CD4-positive, alpha-beta T cell treated with Interleukin-10 for 1 hour (primary cell): ENCODE measurements around the gene MRGPRD.

Experiments
- DNase-seq: peaks from one replicate; pipeline ENCODE4 v3.0.0-alpha.2; 2020

MRGPRD gene

GRCh38 chr11:68946416-68947090 is 34.2 kb downstream of the MRGPRD start:
- no peak for DNase-seq

- DNase-seq = no peak
Measured at GRCh38 chr11:68942751-68943271, 38.0 kb downstream of the MRGPRD start.

- DNase-seq = no peak
Measured at GRCh38 chr11:68942095-68942620, 38.6 kb downstream of the MRGPRD start.

GRCh38 chr11:68941324-68942094 is 39.3 kb downstream of the MRGPRD start:
- no peak for DNase-seq

GRCh38 chr11:68940651-68941323 is 40.0 kb downstream of the MRGPRD start:
- no peak for DNase-seq

GRCh38 chr11:68939583-68940555 is 40.9 kb downstream of the MRGPRD start:
- DNase-seq = no peak

- no peak for DNase-seq
Measured at GRCh38 chr11:68938816-68939582, 41.8 kb downstream of the MRGPRD start.

- no peak for DNase-seq
Measured at GRCh38 chr11:68938088-68938487, 42.7 kb downstream of the MRGPRD start.

GRCh38 chr11:68936676-68937620 is 43.8 kb downstream of the MRGPRD start:
- DNase-seq = no peak

- no peak for DNase-seq
Measured at GRCh38 chr11:68936358-68936636, 44.5 kb downstream of the MRGPRD start.

GRCh38 chr11:68935516-68936357 is 45.0 kb downstream of the MRGPRD start:
- no peak for DNase-seq

- DNase-seq = no peak
Measured at GRCh38 chr11:68935066-68935465, 45.7 kb downstream of the MRGPRD start.

GRCh38 chr11:68934666-68935065 is 46.1 kb downstream of the MRGPRD start:
- DNase-seq = no peak

- DNase-seq = no peak
Measured at GRCh38 chr11:68934321-68934645, 46.5 kb downstream of the MRGPRD start.

- DNase-seq = no peak
Measured at GRCh38 chr11:68933605-68934320, 47.0 kb downstream of the MRGPRD start.

GRCh38 chr11:68932933-68933577 is 47.7 kb downstream of the MRGPRD start:
- DNase-seq = no peak

- DNase-seq = no peak
Measured at GRCh38 chr11:68932358-68932757, 48.4 kb downstream of the MRGPRD start.

GRCh38 chr11:68931911-68932310 is 48.9 kb downstream of the MRGPRD start:
- DNase-seq = no peak
